GM20431 (cell line): ENCODE measurements around the gene HDC.

Experiments
- in situ Hi-C: fragments of 300-500 bp; cut with MseI, MboI; formaldehyde crosslinking; loops from one replicate; pipeline ENCODE4 v1.15.0; 2020; ENCODE audit warnings: low sequenced_read_pairs; ENCODE audit not compliant: unreplicated experiment

Gene HDC

GRCh38 chr15:50228866-50229265 is 36.7 kb downstream of the HDC start:
- in situ Hi-C loops = no loop called here

GRCh38 chr15:50227076-50227475 is 38.5 kb downstream of the HDC start:
- in situ Hi-C loops = no loop called here

- in situ Hi-C loops = no loop called here
Observed at GRCh38 chr15:50225938-50226337, 39.6 kb downstream of the HDC start.

- in situ Hi-C loops = no loop called here
Observed at GRCh38 chr15:50225057-50225456, 40.5 kb downstream of the HDC start.

DNA sequence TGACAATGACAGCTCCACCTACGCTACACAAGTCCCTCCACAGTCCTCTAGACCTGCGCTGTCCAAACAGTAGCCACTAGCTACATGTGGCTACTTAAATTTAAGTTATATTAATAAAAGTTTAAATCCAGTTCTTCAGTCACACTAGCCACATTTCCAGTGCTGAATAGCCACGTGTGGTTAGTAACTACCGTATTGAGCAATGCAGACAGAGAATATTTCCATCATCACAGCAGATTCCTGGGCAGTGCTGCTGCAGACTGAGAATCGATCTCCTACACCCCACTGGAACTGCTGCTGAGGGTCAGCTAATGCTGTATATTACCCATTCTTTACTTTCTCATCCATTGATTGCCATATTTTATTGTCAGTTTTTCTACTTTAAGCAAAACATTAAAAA is 40.9 kb downstream of the HDC start:
- in situ Hi-C loops = no loop called here

GRCh38 chr15:50222181-50222580 is 43.3 kb downstream of the HDC start:
- in situ Hi-C loops = no loop called here

DNA sequence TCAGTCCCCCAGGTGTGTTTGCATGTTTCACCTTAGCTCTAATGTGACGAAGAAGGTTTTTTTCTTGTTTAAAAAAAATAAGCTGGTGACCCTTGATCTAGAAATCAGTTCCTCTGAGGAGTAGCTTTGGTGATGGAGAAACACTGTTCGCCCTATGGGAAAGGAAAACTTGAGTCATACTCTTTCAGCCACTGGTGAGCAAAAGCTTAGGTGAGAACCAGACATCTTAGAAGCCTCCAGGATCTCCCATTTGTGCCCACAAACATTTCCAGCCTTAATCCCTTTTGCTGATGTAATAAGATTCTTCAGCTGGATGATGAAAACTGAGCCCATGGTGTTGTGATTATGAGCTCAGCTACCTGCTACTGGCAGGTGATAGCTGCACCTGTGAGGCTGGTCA is 45.7 kb downstream of the HDC start:
- in situ Hi-C loops = no loop called here

DNA sequence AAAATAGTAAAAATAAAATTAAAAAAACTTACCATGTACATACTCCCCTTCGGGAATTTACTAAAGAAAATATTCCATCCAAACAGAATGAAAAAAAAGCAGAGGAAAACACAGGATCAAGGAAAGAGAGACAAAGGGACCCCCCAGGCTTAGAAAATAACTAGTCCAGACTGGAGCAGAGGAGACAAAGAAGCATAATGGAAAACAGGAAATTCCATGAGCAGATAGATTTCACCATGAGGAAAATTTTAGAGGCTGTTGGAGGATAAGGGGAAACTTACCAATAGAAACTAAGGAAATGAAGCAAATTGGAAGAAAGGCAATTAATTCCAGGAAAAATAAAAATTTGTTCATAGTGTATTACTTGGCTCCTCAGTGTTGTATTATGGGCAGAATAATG is 46.8 kb downstream of the HDC start:
- in situ Hi-C loops = no loop called here

GRCh38 chr15:50218291-50218690 is 47.2 kb downstream of the HDC start:
- in situ Hi-C loops = no loop called here

DNA sequence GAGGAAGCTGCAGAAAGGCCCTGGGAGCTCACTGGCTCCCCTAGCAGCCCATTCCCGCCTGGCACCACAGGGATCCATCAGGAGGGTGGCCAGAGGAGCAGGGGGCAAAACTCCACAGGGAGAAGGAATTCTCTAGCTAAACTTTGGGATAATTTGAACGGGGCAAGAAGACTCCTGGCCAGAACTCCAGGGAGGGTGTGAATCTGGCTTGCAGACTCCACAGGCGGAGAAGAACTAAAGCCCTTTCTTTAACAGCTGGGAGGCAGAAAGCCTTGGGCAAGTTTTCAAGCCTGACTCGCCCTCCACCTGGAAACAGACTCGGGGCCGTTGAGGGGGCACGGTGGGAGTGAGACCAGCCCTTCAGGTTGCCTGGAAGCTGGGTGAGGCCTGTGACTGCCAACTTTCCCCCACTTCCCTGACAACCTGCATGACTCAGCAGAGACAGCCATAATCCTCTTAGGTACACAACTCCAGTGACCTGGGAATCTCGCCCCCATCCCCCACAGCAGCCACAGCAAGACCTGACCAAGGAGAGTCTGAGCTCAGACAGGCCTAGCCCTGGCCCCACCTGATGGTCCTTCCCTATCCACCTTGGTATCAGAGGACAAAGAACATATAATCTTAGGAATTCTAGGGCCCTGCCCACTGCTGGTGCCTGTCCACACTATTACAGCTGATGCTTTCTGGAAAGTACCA is 54.9 kb downstream of the HDC start:
- in situ Hi-C loops = no loop called here

DNA sequence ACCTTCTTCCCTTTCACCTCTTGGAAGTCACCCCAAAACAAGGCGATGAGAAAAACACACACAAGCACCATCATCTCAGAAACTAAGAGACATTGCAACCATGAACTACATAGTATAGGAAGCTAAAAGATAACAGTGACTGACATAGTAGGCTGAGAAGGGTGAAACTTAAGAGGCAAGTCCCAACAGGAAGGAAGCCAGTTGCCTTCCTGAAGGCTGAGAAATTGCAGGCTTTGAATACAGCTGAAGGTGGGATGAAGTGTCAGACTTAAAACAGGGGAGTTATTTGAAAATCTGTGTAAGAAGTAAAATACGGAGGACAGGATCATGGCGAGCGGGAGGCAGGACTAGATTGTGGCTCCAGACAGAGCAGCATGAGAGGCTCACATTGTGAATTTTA is 55.7 kb downstream of the HDC start:
- in situ Hi-C loops = no loop called here

GRCh38 chr15:50206020-50206419 is 59.5 kb downstream of the HDC start:
- in situ Hi-C loops = no loop called here

DNA sequence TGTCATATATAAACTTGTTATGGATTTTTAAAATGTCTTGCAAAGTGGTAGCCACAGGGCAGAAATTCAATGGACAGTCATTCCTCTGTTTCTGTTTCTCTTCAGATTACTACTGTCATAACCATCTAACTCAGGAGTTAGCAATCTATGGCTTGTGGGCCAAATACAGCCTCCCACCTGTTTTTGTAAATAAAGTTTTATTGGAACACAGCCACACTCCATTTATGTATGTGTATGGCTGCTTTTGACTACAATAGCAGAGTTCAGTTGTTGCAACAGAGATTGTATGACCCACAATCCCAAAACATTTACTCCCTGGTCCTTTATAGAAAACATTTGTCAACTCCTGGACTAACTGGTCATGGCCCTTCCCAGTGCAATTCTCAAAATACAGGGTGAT is 63.5 kb downstream of the HDC start:
- in situ Hi-C loops = no loop called here

DNA sequence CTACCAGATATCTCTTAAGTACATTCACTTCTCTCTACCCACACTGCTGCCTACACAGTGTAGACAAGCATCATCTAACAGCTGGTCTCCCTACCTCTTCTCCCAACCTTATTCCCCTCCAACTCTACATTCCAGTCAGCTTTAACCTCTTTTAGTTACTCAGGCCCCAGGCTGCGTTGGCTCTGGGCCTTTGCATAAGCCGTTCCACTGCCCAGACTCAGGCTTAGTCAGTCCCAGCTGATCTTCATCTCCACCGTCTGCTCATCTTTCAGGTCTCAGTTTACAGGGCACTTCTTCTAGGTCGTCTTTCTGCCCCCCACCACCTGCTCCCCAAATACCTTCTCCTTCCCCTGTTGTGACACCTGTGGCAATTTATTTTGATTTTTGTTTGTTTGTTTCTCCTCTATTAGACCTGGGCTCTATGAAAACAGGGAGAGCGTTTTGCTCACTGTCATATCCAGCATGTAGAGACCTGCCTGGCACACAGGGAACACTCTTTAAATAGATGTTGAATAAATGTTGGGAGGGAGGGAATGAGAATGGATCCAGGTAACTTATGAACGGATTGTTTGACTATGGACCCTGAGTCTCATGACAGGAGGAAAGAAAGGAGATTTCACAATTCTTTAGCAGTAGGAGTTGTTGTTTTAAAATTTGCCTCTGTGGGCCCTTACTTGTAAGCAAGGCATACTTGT is 72.5 kb downstream of the HDC start:
- in situ Hi-C loops = no loop called here

GRCh38 chr15:50192164-50192563 is 73.4 kb downstream of the HDC start:
- in situ Hi-C loops = no loop called here
